NCI-H1694 treated with DMSO at 0.1 percent for 48 hours (cell line): ENCODE measurements around the gene NAPA.
"Not testable (repeated sequence)": the region's sequence is repeated elsewhere in the genome, so short reads cannot be mapped to it uniquely, and the experiment has no call there.

ENCODE experiments used
- DNase-seq: peaks from one replicate; lab custom pipeline; 2025; lab: John Stamatoyannopoulos, UW

NAPA gene

DNA sequence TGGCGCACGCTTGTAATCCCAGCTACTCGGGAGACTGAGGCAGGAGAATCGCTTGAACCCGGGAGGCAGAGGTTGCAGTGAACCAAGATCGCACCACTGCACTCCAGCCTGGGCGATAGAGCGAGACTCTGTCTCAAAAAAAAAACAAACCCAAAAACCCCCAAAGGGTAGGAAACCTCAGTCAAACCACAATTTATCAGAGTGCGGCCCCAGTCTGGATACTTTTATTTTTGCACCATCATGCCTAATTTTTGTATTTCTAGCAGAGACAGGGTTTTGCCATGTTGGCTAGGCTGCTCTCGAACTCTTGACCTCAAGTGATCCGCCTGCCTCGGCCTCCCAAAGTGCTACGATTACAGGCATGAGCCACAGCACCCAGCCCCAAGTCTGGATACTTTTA is 28.6 kb downstream of the NAPA start:
- DNase-seq: not testable (repeated sequence)

DNA sequence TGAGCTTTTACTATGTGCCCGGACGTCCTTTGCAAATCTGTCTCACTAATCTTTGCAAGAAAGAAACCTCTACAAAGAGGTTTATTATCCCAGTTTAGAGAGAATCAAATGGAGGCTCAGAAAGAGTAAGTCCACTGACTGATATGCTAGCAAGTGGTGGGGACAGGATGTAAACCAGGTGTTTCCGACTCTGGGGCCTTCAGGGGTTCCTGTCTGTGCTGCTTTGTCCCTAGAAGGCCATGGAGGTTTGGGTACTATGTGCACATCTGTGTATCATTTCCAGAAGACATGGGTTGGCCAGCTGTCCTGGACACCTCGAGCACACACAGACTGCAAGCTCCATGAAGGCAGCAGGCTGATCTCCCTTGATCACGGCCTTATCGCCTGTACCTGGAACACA is 29.7 kb downstream of the NAPA start:
- DNase-seq: no peak

DNA sequence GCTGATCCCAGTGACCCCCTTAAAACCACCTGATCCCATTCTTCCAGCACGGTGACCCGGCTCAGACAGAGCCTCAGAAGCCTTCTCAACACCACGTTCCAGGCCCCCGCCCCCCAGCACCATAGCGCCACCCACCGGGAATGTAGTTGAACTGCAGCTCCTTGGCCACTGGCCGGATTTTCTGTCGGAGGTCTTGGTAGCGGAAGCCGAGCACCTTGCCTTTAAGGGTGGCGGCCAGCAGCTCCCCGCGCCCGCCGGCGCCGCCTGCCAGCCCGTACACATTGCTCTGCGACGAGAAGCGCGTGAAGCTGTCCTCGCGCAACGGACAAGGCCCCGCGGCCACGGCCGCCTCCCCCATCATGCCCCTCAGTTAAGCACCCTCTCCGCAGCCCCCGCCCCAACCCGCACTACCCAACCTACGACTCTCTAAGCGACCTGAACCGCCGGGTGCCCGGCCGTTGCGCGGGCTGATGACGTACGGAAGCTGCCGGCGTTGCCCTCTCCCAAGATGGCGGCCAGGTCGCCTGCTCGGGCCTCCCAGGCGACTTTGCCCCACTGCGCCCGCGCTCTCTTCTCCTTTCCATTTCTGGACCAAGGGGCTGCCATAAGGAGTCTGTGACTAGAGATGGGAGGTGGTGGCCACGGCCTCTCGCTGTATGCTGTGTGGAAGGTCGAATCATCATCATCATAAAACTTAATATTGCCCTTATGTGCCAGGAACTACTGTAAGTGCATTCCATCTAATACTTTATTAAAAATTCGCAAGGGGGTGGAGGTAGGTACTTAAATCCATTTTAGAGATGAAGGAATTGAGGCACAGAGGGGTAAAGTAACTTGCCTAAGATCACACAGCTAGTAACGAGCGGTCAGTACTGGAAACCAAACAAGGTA is 30.8 kb downstream of the NAPA start, which contains the start of gene KPTN:
Gene KPTN, minus strand, starts transcription at position 420 of the 891 bp plus-strand sequence. Its CDS starts 59 bp downstream, at position 361.
- DNase-seq: peak; percentile 91

DNA sequence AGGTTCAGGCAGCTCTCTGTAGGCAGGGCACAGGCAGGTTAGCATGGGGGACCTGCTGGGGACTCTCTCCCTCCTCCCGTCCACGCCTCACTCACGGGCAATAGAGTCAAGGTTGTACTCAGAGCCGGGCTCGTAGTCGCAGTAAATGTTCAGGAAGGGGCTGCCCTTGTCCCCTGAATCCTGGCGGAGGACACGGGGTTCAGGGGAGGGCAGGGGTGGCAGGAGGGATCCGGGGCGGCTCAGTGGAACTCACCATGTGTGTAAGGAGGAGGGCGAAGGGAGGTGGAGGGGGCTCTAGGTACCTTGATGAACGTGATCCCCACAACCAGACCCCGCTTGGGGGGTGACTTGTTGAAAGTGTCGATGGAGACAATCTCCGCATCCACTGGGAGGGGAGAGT is 31.7 kb downstream of the NAPA start:
- DNase-seq: no peak

DNA sequence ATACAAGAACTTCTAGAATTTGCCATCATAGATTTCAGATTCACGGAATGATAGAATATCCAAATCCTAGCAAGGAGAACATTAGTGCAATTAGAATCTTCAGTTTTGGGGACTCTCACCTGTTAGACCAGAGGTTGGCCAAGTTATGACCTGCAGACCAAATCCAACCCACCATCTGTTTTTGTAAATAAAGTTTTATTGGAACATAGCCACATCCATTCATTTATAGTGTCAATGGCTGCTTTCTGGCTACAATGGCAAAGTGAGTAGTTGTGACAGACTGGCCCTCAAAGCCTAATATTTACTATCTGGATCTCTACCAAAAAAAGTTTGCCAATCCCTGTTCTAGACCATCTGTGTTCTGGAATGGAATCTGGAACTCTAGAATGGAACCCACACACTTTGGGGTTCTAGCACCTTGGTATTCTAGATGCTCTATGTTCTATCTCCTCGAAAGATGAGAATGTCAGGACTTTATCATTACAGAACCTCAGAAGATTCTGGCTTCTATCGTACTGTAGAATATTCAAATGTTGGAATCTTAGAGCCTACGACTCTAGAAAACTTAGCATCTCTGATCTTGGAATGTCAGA is 33.3 kb downstream of the NAPA start:
- DNase-seq: no peak

DNA sequence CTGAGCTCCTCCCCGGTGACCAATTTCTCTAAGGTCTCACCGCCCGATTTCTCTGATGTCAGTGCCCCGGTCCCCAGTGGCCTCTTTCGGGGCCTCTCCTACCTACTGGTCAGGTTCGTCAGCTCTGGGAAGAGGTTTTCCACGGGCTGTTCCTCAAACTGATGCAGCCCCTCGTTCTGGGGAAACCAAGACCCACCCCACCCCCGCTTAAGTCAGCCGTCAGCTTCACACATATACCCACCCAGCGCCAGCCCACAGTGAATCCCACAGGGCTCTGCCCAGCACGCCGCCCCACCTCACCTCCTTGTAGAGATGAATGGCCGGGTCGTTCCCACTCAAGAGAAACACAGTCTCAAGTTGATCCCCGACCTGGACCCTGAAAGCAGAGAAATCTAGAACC is 34.2 kb downstream of the NAPA start:
- DNase-seq: no peak

DNA sequence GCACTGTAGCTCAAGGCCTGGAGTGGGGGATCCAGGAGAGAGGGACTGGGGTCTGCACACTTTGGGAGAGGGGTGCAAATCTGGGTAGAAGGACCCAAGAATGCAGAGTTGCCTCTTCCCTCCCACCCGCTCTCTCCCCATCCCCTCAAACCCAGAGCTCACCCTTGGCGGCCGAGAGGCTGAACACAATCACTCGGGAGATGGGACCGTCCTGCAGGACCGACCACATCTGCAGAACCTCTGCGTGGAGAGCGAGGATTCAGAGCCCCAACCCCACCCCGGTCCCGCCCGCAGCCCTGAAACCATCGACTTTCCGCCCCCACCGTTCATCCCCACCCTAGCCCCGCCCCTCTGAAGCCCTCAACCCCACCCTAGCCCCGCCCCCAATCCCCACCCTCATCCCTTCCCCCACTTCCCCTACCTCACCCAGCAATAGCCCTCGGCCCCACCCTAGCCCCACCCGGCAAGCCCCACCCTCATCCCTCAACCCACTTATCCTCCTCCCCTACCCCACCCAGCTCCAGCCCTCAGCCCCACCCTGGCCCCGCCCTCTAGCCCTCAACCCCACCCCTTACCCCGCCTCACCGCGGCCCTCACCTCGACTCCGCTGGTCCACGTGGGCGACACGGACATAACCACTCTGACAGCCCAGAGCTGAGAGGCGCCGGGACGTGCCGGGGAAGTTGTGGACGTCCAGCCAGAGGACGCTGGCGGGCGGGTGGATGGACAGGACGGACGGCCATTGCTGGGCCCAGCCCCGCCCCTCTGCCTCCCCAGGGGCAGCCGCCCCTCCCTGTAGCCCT is 35.0 kb downstream of the NAPA start:
- no peak for DNase-seq

DNA sequence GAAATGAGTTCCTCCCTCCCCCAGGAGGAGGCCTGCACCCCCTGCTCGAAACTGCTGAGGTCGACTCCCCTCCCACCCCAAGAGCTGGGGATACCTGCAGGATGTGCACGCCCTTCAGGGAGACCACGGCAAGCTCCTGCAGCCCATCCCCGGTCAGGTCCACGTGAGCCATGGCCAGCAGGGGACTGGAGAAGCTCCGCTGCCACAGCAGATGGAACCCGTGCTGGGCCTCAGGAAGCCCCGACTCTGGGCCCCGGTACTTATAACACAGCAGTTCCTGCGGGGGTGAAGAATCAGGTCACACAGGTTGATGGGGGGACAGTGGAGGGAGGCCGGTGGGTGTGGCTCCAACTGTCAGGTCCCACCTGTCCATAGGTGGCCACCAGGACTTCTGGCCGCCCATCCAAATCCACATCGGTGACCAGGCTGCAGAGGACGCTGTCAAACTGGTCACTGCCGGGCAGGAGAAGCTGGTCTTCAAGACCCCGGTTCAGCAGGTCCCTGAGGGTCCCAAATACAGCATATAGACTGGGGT is 38.4 kb downstream of the NAPA start:
- DNase-seq: no peak

DNA sequence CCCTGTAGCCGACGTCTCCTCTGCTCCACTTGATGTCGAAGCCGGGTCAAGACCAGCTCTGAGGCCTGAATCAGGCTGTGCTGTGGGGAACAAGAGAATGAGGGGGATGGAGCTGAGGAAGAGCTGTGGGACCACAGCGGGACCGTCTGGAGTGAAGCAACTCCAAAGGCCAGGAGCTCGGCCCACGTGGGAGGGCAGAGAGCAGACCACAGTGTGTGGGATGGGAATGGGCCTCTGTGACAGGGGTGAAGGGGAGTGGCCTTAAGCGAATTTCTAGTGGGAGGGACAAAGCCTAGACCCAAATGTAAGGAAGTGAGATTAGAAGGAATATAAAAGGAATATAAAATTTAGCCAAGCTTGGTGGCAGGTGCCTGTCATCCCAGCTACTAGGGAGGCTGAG is 39.4 kb downstream of the NAPA start:
- no peak for DNase-seq

DNA sequence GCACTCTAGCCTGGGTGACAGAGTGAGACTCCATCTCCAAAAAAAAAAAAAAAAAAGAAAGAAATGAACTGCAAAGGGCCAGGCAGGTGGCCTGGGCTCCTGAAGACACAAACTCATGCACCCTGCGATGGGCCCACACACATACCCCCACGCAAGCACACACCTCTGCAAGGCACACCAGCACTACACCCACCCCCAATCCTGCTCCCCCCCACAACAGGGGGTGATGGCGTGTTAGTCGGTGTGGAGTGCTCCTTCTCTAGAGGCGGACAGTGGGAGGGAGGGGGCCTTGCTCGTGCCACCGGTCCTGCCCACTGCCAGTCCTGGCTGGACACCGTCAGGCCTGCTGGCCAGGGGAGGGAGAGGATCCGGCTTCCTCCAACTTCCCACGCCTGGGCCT is 41.5 kb downstream of the NAPA start:
- DNase-seq: no peak

DNA sequence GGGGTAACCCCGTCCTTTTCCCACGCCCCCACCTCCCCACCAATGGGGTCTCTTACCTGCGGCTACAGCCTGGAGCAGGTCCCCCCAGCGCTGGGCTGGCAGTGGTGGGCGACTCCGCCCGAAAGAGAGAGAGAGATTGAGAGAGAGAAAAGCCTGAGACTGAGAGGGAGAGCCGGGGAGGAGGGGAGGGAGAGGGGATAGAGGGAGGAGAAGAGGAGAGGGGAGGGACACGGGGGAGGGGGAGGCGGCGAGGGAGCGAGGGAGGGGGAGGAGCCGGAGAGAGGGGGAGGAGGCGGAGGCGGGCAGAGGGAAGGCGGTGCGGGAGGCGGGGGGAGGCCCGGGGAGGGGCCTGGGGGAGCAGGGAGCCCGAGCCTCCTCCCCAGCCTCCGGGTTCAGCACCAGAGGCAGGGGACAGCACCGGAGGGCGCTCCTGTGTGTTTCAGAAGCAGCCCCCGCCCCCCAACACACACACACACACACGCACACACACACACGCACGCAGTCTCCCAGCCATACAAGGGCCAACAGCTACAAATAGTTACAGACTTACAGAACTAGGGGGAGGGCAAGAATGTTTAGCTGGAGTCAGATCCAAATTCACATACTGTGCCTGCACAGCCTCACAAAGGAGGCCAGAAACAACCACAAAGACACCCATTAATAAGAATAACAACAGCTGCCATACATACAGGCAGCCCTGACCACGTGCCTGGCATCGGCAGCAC is 43.0 kb downstream of the NAPA start, which contains the start of gene SLC8A2:
Gene SLC8A2, minus strand, starts transcription at position 161 of the 725 bp plus-strand sequence. CDS start 5,490 bp downstream, outside the sequence.
- DNase-seq: peak; percentile 72

DNA sequence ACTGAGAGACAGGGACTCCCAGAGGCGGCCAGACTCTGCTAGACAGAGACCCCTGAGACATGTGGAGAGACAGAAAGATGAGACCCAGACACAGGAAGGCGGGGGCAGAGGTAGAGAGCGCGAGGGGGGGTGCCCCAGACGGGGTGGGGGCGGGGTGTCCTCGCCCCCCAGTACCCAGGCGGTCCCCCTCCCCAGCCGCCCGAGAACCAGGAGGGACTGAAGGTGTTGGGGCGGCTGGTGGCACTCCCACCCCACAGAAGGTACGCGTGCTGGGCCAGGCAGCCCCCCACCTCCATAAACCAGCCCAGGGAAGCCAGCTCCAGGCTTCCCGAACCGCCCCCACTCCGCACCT is 43.5 kb downstream of the NAPA start:
- DNase-seq: no peak

DNA sequence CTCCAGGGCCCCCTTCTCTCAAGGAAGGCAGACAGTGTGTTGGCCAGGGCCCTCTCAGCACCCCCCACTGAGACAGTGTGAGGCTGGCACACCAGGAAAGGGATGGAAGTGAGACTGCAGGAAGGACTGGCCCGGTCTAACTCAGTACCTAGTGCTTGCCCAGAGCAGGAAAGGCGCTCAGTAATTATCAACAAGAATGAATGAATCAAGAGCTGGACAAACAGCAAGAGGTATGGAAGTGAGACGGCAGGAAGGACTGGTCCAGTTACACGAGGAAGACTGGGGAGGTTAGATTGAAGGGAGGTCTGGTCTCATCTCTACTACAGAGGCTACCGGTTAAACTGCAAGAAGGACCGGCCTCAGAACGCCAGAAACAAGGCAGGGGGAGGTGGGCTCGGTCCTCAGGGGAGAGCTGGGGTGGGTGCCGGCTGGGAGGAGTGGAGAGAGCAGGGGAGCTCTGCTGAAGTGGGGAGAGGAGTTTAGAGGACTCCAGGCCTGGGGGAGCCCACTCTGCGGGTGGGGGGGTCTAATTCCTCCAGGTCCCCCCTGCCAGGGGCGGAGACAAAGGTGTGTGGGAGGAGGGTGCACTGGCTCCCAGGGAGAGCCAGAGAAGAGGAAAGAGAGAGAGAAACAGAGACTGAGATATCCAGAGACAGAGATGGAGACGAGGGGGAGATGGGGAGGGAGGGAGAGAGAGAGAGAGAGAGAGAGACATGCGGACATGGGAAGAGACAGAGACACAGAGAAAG is 44.2 kb downstream of the NAPA start:
- DNase-seq: no peak

DNA sequence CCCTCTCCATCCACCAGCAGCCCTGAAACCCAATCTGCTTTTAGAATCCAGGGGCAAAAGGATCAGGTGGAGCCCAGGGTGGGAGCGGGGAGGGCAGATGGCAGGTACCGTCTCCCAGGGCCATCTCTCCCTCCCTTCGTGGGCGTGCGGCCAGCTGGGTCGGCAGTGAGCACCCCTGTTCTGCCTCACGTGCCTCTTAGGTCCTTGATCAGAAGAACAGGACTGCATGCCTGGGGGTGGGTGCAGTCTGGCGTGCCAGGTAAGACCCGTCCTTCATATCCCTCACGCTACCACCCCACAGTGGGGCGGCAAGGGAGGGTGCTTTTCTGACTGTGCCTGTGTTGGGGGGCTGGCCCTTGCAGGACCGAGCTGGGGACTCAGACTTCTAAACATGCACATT is 45.1 kb downstream of the NAPA start:
- DNase-seq: no peak

DNA sequence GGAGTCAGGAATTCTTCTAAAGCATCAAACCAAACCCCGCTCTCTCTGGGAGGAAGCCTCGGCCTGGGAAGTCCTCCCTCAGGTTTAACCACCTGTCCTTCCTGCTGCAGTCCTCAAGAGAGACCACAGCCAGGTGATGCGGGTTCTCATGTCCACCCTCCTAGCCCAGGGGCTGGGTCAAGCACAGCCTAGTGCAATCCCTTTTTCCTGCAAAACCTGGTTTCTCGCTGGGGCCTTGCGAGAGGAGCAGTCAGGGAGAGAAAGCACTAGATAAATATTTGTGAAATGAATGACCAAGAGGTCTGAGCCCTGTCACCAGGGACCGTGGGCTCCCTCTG is 45.5 kb downstream of the NAPA start:
- no peak for DNase-seq

DNA sequence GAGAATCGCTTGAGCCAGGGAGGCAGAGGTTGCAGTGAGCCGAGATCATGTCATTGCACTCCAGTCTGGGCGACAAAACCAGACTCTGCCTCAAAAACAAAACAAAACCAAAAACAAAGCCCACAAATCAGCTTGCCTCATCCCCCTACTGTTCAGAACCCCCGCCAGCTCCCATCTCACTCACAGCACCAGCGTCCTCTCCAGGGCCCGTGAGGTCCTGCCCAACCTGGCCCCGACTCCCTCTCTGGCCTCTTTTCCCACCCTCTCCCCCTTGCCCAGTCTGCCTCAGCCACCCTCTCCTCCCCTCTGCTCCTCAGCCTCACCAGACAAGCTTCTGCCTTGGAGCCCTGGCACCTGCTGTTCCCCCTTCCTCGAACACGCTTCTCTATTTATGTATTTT is 46.9 kb downstream of the NAPA start:
- DNase-seq: no peak

DNA sequence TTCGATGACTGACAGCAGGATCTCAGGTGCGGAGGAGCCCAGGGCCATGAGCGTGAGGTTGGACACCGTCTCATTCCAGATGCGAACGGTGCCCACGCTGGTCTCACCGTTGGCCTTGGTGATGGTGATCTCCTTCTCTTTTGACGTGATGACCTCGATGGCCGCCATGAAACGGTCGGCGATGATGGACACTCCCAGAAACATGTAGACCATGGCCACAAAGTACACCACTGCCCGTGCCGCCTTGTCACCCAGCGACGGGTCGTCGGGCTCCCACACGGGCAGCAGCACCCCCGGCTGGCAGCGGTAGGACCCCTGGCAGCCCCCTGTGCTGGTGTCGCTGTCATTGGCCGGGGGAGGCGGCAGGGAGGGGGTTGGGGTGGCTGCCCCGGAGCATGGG is 48.9 kb downstream of the NAPA start:
- no peak for DNase-seq

DNA sequence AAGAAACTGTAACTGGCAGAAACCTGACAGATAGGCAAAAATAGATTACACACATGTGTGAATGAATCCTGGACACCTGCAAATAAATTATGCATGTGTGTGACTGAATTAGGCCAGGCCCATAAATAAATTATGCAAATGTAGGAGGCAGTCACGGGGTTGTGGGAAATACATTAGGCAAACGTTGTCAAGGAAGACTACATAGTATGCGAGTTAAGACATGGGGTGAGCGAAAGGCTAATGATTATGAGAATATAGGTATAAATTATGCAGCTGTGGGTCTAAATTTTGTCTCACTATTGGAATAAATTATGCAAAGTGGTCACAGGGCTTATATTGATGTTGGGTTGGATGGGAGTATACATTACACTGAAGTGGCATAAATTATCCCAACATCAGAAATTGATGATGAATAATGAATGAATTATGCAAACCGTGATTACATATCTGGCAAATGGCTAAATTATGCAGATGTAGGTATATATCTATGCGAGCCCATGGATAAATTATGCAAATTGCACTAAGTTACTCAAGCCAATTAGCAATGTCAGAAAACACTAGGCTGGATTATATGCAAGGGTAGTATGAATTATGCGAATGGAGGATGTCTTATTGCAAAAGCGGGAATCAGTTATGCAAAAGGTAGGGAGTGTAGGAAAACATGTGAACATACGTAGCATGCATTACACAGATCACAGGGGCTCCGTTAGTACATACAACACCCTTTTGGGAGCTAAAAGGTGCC is 50.0 kb downstream of the NAPA start:
- no peak for DNase-seq

DNA sequence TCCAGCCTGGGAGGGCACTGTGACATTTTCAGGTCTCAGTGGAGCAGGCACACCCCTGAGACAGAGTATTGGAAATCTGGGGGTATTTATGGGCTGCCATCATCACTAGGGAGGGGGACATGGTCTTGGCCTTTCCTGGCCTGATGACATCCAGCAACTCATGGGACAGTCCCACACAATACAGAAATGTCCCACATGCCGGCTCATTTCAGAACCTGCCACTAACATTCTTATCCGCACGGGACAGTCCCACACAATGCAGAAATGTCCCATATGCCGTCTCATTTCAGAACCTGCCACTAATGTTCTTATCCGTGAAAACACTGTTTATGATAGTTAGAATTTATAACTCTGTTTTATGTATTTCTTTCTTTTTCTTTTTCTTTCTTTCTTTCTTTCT is 53.0 kb downstream of the NAPA start:
- DNase-seq: no peak

DNA sequence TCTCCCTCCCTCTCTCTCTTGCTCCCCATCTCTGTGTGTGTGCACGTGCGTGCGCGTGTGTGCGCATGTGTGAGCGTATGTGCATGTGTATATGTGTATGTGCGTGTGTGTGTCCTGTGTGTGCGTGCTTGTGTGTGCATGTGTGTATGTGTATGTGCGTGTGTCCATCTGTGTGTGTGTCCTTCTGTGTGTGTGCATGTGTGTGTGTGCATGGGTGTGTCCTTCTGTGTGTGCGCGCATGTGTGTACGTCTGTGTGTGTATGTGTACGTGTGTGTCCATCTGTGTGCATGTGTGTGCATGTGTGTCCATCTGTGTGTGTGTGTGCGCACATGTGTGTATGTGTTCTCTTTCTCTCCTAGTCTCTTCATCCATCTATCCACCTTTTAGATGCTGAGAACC is 55.4 kb downstream of the NAPA start:
- DNase-seq: no peak
